GM18873 (cell line): ENCODE measurements around the gene CTDSPL.
A peak's percentile ranks its signal among the peaks of the same experiment; 100 is the strongest.

Experiments used
- ATAC-seq: cut with Tn5 transposase; IDR thresholded peaks from one replicate; pipeline ENCODE4 v1.9.1; 2021; ENCODE audit warnings: mild to moderate bottlenecking, moderate library complexity, moderate number of reproducible peaks; ENCODE audit not compliant: unreplicated experiment, low FRiP score

CTDSPL gene

DNA sequence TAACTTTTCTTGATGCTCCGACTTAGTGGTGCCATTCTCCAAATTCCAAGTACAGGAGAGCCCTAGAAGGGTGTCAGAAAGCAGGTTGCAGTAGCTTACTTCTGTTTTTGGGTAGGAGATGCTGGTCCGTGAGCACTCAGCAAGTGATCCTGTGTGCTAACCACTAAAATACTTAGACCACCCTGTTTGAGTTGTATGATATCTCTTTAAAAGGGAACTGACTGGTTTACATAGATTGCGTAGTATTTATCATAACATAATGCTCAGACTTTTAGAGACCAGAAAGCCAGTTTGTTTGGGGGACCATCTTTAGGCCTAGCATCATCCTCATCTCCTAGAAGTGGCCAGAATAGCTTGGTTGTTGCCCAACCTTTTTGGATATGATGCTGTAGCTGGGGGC is 26.7 kb downstream of the CTDSPL start:
- ATAC-seq = no peak

DNA sequence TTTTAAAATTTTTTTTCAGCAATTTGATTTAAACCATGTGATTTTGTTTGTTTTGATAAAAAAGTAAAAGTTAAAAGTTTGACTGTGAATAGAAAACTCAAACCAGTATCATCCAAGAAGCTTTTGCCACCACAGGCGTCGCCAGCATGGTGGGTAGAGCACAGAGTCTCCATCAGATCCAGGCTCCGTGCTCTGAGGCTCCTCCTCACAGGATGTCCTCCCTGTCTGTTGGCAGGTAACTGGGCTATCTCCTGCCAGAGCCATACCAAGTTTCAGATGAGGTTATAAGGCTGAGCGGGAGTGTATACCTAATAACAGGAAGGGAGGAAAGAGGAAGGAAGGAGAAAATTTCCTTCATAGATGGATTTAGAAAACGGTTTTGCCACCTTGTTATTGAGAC is 28.8 kb downstream of the CTDSPL start:
- ATAC-seq = no peak

DNA sequence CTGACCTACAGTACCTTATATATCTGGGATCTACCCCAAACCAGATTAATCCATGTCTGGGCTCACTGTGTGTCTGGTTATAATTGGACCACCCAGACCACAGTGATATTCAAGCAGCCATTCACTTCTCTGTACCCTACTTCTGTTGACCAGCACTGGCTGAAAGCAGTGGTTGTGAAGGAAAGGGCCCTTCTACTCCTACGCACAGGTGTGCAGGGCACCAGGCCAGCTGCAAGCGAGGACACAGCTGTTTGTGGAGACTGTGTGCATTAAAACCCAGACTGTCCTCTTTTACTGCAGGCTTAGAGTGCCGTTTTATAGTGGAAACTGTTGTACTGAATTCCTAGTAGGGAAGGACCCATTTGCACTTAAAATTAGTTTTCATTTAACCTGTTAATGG is 29.5 kb downstream of the CTDSPL start:
- ATAC-seq = no peak

DNA sequence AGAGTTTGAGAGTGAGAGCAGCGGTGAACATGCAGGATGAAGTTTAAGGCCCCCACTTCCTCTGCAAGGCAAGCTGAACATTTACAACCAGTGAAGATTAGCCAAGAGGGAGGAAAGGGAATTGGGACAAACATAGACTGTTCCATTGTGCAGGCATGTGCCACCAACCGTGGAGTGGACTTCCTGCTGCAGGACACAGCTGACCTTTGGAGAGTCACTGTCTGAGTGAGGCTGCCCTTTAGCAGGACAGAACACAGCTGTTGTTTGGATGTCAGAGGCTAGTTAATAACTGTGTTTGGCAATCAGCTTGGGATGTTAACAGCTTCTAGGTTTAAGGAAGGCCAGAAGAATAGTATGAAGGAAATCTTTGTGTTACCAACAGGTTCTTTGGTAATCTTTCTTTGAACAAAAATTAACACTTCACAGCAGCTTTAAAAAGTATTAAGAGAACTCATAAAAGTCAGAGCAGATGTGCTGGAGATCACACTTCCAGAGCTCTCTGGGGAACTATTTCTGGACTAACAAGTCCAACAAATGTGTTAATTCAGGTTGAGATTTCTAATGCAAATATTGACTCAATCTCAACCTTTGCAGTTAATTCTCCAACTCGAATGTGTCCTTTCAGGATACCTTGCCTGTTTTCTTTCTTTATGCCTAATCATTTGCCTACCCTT is 31.4 kb downstream of the CTDSPL start:
- no peak for ATAC-seq

DNA sequence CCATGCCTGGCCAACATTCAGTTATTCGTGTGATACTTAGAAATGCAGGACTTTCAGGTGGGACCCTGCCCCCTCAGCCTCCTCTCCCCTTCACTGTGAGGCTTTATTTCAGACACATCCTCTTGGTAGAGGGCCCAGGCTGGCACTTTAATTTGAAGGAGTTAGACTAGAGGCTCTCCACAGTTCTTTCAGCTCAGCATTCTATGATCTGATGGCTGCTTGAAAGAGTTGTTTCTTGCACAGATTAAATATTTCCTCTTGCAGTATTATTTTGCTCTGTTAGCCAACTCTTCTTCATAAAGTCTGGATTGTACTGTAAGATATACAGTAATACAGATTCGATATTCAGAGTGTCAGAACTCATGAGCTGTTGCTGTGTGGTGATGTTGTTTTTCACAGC is 35.1 kb downstream of the CTDSPL start:
- no peak for ATAC-seq

DNA sequence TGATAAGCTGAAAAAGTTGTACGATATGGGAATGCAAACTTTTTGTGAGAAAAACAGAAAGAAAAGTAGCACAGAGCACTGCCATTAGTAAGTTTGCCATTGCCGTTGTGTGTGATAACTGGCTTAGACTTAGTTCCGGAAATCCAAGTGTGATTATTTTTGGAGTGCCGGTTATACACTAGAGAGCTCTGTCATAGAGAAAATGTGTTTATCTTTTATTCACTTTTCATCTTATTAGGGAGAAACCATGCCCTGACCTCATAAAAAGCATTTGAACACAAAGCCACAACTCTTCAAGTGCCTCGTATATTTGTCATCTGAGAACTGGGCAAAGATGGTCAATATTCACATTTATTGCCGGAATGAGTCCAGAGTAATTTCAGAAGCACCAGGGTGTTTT is 36.1 kb downstream of the CTDSPL start:
- no peak for ATAC-seq

DNA sequence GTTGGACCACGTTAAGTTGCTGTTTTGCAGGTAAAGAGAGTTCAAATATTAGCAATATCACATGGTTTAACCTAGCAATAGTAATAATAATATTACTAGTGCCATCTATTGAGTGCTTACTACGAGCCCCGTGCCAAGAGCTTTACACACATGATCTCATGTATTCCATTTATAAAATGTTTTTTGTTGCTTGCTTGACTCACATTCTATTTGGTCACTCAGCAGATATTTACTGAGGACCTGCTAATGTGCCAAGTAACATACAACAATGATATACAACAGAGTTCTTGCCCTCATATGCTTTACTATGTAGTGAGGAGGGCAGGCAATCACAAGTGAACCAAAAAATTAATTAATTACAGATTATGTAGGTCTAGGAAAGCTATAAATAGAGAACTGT is 36.7 kb downstream of the CTDSPL start:
- ATAC-seq = no peak

DNA sequence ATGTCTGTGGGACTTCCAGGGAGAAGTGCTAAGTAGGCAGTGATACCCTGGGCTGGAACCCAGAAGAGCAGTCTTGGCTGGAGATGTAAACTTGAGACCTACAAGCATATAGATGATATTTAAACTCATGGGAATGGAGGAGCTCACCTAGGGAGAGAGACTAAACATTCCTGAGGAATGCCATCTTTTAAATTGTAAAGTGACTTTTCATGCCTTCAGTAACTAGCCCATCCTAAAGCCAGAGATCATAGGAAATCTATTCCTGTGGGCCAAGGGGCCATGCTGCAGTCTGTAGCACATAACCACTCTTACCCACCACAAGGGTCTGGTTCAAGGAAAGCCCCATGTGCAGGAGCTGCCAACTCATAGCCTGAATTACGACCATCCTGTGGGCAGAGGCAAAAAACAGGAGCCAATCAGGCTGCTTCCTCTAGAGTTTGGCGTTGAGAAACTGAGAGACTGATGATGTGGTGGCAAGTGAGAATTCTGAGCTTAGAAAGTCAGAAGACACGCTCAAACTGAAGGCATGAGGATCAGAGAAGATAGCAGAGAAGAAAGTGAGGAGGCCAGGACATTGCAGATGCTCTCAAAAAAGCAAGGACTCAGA is 37.5 kb downstream of the CTDSPL start:
- ATAC-seq = peak; percentile 67

DNA sequence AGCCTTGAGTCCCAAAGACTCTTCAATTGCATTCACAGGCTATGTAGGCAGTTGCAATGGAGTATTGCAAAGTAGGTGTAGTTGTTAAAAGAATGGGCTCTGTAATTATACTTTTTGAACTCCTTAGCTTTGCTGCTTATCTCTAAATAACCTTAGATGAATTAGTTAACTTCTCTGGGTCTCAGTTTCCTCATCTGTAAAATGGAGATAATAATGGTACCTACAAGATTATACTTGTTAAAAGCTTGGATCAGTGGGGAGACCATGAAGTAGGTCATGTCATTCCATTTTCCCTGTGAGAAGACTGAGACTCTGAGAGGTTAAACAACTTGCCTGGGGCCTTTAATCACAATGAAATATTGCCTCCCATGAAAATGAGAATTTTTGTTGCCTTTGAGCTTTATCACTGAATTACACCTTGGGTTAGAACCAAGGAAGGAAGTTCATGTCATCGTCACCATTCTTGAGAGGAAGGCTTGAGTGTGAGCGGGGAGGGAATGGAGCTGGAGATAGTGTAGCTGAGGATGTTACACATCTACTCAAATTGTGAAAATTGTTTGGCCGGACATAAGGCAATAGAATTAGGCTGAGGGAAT is 38.1 kb downstream of the CTDSPL start:
- ATAC-seq = no peak

DNA sequence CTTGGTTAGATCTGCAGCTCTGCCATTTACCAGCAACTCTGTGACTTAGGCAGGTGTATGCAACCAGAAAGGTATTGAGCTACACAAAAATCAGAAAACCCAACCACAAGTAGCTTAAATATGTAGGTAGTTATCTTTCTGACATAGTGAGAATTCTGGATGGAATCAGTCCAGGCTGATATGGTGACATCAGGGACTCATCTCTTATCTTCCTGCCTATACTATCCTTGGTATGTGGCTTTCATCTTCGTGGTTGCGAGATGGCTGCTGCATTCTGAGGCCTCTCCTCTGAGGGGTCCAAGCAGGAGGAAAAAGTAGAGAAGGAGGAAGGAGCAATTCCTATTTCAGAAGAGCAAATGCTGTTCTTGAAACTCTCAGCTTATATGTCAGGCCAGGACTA is 40.0 kb downstream of the CTDSPL start:
- no peak for ATAC-seq

DNA sequence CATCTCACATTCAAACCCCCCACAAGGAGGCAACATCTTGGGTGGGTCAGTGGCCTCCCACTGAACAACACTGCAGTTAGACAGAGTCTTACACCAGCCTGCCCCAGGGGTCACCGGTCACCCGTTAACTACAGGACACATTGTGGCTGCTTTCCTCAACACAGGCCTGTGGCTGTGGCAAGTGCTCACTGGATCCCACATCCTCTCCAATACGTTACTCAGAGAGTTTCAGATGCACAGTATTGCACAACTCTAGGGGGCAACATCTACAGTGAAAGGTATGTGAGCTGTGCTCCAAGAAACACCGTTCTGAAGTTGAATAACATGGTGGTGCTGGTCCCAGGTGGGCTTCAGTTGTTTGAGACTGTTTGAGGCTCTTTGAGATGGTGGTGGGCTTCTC is 41.0 kb downstream of the CTDSPL start:
- no peak for ATAC-seq

DNA sequence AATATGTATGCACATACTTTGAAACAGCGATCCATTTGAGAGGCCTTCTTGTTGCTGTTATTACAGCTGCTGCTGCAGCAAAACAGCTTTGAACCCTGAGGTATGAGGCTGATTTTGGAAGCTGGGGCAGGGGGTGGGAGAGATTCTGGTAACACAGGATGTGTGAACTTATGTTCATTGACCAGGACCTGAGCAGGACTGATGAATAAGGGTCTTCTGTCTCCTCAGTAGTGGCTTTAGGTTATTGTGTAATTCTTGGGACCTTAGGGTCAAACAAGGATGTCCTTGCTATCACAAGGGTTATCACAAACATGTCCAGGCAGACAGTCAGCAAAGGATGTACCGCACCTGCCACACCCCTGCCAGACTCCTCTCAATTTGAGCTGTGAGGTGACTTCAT is 41.6 kb downstream of the CTDSPL start:
- ATAC-seq = no peak

DNA sequence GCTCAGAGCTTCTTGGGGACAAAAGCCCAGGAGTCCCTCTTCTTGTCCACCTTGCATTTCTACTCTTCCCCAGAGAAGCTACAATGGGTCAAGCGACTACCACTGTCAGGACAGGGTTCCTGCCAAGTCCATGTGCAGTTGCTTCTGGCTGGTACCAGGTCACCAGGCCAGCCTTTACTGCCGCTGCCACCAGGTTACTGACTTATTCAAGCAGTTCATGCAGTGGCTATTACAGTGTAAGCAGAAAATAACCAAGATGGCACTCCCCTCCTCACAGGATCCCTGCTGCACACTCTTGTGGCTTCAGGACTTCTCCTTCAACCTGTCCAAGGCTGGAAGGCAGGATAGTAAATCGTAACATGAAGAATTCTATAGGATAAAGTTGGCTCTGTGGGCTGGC is 42.1 kb downstream of the CTDSPL start:
- no peak for ATAC-seq

DNA sequence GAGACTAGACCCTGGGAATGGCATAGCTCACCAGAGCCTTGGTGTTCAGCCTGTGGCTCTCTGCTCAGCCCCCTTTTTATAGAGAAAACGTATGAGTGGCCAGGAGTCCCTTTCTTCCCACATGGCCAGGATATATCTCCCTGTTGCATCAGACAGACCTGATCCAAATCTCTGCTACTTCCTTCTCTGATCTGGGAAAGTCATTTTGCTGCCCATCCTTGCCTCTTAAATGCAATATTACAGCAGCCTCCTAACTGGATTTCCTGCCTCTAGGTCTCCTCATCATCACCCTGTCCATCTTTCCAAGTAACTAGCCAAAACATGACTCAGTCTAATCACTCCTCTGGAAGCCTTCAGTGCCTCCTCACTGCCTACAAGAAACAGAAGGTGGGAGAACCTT is 42.9 kb downstream of the CTDSPL start:
- ATAC-seq = no peak

DNA sequence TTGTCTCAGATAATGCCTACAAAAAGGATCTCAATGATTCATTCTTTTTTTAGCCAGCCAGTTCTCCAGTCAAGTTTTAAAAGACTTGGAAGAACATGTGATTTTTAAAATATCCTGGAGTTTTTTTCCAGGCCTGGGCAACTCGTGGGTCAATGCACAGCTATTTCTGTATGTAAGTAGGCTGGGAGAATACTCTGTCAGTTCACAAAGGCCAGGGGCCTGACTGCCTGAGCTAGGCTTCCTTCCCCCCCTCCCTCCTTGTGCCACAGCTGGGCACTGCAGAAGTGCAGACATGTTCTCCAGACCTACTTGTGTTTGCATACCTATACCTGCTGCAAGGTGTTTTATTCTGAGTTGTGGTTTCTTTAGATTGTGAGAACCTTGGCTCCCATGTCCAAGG is 43.7 kb downstream of the CTDSPL start:
- no peak for ATAC-seq

DNA sequence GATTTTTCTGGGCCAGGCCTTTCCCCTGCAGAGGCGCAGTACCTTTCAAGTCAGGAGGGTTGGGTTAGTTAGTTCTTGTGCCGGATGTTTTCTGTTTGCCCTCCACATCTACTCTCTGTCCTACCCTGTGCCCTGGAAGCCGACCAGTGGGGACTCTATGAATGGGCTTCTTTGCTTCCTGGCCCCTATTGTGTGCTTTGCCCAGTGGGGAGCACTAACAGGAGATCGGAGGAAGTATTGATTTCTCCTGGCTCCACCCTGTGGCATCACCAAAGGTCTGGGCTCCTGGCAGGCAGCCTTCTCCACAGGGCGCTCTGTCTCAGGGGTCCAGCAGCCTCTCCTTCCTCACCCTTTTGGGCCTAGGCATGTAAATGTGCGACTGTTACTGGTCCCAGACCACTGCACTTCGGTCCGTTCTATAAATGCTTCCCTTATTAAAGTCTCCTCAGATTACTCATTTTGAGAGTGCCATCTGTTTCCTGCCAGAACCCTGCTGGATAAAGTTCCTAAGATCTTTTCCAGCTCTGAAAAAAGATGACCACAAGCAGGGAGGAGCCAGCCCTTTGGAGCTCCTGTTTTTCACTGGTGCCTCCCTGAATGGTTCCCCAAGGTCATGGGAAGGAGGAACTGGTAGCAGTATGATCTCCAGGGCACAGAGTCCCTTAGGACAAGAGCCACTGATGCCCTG is 44.5 kb downstream of the CTDSPL start:
- ATAC-seq = no peak

DNA sequence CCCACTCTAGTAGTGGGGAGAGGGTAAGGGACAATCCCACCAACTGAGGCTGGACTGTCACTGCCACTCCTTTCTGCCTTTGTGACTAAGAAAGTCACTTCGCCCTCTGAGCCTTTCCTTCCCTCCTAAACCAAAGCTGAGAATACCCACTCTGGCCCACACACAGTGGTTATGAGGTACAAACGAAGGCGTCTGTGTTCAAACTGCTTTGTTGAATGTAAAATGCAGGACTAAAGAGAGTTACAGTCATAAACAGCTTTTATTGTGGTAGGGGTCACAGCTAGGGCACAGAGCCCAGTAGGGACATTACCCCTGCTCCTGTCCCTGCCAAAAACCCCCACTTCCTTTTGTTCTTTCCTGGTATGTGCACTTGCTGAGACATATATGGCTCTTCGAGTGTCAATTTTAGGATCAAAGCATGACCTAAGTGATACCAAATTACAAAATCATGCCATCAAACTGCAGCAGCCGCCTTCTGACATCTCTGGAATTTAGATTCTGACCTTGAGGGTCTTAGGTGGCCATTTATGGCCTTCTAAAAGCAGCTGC is 45.1 kb downstream of the CTDSPL start:
- ATAC-seq = peak; percentile 28

DNA sequence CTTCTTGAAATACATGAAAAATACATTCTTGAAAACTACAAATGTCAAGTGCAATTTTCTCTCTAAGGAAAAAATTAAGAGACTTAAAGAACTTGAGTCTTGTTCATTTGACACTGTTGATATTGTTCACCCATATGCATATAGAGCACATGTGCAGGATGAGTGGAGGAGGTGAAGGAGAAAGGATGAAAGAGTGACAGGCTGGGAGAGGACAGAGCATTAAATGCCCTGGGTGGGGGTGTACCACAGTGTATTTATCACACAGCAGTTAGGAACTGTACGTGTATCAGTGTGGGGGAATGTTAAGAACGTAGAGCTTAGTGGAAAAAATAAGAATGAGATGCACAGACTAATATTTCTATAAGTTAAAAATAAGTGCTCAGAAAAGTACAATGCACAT is 45.7 kb downstream of the CTDSPL start:
- ATAC-seq = no peak

DNA sequence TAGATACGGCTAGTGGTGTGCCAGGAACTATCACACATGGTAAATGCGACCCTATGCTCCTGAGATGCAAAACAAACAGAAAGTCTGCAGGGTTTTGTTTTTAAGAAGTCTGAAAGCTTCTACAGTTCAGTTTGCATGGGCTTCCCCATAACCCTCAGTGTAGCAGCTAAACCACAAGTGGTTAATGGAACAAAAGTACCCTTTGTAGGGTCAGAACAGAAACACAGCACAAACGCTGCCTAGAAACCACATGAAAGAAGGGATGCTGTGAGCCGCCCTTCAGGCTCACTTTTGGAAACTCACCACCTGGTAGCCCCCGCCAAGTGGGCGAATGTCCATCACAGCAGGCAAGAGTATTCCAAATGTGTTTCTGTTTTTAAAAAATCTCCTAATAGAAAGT is 46.2 kb downstream of the CTDSPL start:
- peak; percentile 96 for ATAC-seq

DNA sequence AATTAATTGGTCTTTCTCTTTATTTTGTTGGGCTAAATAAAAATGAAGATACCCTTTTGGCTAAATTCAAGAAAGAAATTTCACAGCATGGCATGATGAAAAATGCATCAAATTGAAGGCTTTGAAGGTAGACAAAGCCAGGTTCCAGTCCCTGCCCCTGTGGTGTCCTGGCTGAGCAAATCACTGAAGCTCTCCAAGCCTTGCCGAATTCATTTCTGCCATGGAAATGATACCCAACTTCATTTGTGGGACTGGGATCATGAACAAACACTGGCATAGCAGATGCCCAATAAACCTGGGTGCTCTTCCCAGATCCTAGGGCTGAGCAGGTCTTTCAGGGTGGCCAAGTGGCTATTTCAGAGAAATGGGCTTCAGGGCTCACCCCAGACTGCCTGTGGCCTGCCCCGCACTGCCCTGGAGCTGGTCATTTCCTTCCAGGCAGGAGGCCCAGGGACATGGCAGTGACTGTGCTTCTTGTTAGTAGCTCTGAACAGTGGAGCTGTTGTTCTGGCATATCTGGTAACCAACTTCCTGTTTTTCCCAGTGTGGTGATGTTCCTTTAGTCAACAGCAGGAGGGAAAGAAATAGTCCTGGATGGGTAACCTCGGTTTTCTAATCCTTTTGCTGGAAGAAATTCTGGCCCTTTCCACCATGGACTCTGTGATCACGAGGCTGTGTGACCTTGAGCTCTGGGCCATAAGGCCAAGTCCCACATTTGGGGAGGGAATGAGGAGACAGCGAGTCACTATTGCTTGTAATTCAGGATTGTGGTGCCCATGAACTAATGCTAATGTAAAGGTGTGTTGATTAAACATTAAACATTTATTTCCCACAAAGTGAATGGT is 47.6 kb downstream of the CTDSPL start:
- no peak for ATAC-seq
